Measurements from ENCODE around the gene SLX4IP. TPM values are rescaled to one million over a fixed set of nuclear protein-coding genes. Genes with fewer than 3 reads are reported as not detected.
A peak's percentile ranks its signal among the peaks of the same experiment; 100 is the strongest.
"Not testable (repeated sequence)": the region's sequence is repeated elsewhere in the genome, so short reads cannot be mapped to it uniquely, and the experiment has no call there.

The SLX4IP gene
- total RNA-seq, 2 experiments from 2014 or later = 8.8 to 8.9 TPM

DNA sequence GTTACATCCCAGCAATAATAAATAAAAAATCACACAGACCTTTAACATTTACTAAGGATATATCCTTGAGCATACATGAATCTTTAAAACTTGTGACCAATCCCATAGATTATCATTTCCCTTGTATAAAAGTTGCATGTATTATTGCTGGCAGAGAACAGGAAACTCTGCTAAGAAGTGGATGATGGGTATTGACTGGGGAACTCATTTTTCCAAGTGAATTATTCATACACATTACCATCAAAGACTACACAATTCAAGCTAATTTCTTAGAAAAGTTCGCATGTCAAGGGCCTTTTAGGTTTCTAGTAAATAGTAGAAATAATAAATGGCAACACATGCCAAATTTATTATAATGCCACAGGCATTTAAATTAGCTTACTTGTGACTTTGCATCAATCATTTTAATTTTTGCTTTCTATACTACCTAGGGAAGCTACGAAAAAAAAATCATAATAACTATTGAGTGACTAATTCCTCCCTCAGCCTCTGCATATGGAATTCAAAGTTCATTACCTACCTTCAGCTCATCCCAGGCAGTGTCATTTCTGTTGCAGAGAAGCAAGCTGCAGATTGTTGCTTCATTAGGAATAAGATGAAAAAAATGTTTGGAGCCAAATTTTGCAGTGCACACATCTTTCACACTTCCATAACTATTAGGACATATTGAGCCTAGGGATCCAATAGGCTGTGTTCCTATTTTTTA lies 26.8 kb upstream of the SLX4IP start:
- Mint-ChIP-seq H3K36me3 (ENCODE audit: low read depth) (no peaks in the 10 kb centered on the region), H3K27me3 (ENCODE audit: low read depth) (no peaks in the 10 kb centered on the region), H3K4me1 (ENCODE audit: low read depth) (peaks cover 3% of the 10 kb centered on the region), H3K4me3 (no peak overlapping the region), H3K9me3 (ENCODE audit: insufficient read depth) (no peaks in the 10 kb centered on the region), H3K27ac (no peak overlapping the region)
- POLR2A ChIA-PET = no interaction called here
- ATAC-seq (no peak), DNase-seq (no peak)
- CTCF ChIA-PET = no interaction called here

DNA sequence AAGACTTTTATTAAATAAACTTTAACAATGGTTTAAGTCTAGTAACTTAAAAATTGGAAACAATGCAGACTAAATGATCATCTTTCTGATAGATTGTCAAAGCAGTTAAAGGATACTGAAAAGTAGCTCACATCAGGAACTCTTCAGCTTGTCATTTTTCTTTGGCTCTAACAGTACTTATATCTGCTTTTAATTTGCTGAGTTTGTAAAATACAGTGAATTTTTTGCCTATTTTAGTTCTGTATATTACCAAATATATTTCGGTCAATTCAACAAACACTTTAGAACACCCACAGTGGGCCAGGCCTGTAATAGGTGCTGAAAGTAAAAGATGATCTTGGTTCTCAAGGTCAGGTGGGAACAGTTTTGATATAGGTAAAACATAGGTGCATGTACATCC lies 23.4 kb upstream of the SLX4IP start:
- CTCF ChIA-PET = interaction anchor here (1.1 to 1.3 kb wide), 2 partner anchors 15 to 125 kb away, joined by 3 to 6 read pairs; no protein-coding TSS in a partner anchor
- Mint-ChIP-seq H3K4me1 (ENCODE audit: low read depth) (no peaks in the 10 kb centered on the region), H3K36me3 (ENCODE audit: low read depth) (peaks cover 7% of the 10 kb centered on the region), H3K4me3 (no peak overlapping the region), H3K27me3 (ENCODE audit: low read depth) (no peaks in the 10 kb centered on the region), H3K27ac (no peak overlapping the region), H3K9me3 (ENCODE audit: insufficient read depth) (no peaks in the 10 kb centered on the region)
- POLR2A ChIA-PET = no interaction called here
- ATAC-seq = no peak
- DNase-seq = no peak

DNA sequence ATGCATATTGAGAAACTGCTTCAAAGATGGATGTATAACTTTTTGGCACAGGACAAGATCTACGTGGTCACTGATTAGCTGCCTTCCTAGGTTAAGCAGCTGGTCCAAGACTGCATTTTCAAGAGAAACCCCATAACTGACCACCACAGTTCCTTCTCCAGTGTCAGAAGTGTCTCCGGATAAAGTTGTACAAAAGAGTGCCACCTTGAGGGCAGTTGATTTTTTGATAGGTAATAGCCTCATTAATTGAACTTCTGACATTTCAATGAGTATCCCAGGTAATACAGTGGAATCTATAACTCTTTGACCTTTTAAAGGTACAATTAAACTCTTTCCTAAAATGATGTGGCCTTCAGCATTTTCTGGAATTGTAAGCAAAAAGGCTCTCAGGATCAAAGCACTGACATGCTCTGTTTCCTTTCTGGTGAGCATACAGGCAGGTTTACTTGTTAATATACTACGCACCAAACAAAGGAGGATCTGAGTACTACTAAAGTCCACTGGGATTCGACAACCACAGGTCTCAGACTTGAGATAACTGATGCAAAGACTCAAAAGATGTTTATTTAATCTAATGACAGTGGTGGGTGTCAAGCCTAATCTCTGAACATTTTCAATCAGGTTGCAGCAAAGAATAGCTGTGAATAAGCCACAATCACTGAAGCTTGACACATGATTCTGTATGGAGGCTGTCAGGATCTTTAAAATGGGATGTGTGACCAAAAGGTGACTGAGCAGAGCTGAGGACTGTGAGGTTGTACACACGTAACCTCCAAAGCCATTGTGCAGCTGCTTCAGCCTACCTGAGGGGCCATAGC lies 22.3 kb upstream of the SLX4IP start:
- Mint-ChIP-seq H3K36me3 (ENCODE audit: low read depth) (peaks cover 10% of the 10 kb centered on the region), H3K9me3 (ENCODE audit: insufficient read depth) (no peaks in the 10 kb centered on the region), H3K27ac (no peak overlapping the region), H3K4me3 (no peak overlapping the region), H3K27me3 (ENCODE audit: low read depth) (no peaks in the 10 kb centered on the region), H3K4me1 (ENCODE audit: low read depth) (peaks cover 3% of the 10 kb centered on the region)
- CTCF ChIA-PET = interaction anchor here (0.6 to 4.4 kb wide), 4 partner anchors 10 to 435 kb away, joined by 3 to 26 read pairs (median 4); no protein-coding TSS in a partner anchor
- POLR2A ChIA-PET = no interaction called here
- DNase-seq (no peak), ATAC-seq (no peak)

DNA sequence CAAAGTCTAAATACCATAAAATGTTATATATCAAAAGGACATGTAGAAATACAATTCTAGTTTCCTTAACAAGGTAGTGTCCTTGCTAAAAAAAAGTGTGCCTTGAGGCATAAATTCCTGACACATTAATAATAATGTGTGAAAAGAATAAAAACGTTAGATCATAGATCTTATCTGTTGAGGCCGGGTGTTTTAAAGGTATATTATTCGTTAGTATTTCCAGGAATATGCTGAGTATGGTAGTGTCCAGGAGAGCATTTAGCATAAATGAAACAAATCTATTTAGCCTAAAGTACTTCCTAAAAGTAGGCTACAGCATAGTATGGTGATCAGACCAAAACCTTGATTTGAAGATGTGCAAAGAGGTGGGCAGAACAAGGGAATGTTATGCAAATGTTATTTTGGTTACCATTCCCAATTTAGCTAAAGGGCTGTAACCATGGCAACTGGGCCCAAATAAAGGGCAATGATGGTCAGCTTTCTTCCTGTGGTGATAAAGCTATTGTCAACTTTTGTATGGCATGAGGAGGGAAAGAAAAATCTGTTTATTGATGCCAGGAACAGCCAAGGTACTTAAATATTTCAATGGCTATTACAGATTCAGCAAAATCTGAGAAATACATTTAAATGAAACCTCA lies 20.0 kb upstream of the SLX4IP start:
- ChIA-PET CTCF (interaction anchor here (4.4 kb wide), 1 partner anchor 12 kb away, joined by 26 read pairs; no protein-coding TSS in a partner anchor), POLR2A (no interaction called here)
- H3K36me3 Mint-ChIP-seq (ENCODE audit: low read depth) = peaks cover 14% of the 10 kb centered on the region
- H3K9me3 Mint-ChIP-seq (ENCODE audit: insufficient read depth) = no peaks in the 10 kb centered on the region
- peaks cover 3% of the 10 kb centered on the region for H3K4me1 Mint-ChIP-seq (ENCODE audit: low read depth)
- no peak overlapping the region for H3K27ac Mint-ChIP-seq
- ATAC-seq (no peak), DNase-seq (no peak)
- H3K4me3 Mint-ChIP-seq = no peak overlapping the region
- H3K27me3 Mint-ChIP-seq (ENCODE audit: low read depth) = no peaks in the 10 kb centered on the region

DNA sequence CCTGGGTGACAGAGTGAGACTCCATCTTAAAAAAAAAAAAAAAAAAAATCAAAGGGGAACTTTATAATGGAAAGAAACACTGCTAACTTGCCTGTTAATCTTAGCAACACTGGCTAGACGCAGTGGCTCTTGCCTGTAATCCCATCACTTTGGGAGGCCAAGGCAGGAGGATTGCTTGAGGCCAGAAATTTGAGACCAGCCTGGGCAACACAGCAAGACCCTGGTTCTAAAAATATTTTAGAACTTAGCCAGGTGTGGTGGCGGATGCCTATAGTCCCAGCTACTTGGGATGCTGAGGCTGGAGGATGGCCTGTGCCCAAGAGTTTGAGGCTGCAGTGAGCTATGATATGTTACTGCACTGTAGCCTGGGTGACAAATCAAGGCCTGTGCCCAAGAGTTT lies 17.9 kb upstream of the SLX4IP start:
- H3K27me3 Mint-ChIP-seq (ENCODE audit: low read depth); ATAC-seq; H3K9me3 Mint-ChIP-seq (ENCODE audit: insufficient read depth); DNase-seq; H3K27ac Mint-ChIP-seq; H3K4me1 Mint-ChIP-seq (ENCODE audit: low read depth); POLR2A ChIA-PET; H3K4me3 Mint-ChIP-seq; CTCF ChIA-PET: not testable (repeated sequence)
- peaks cover 15% of the 10 kb centered on the region for H3K36me3 Mint-ChIP-seq (ENCODE audit: low read depth)

DNA sequence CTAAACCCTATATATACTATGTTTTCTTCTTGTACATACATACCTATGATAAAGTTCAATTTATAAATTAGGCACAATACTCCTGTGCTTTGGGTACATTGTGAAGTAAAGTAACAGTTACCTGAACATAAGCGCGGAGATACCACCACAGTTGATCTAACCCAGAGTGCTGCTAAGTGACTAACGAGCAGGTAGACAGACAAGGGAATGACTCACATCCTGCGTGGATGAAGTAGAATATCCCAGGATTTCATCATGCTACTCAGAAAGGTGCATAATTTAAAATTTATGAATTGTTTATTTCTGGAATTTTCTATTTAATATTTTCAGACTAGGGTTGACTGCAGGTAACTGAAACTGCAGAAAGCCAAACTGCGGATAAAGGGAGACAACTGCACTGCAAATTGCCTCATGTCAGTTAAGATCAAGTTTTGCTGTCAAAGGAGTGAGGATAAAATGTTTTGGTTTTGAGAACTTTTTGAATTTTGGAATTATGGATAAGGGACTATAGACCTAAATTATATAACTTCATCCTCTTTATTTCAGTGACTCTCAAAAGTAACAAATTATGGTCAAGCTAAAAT lies 15.5 kb upstream of the SLX4IP start:
- ChIA-PET POLR2A (no interaction called here), CTCF (no interaction called here)
- Mint-ChIP-seq H3K27ac (no peak overlapping the region), H3K36me3 (ENCODE audit: low read depth) (peaks cover 17% of the 10 kb centered on the region), H3K4me1 (ENCODE audit: low read depth) (peaks cover 3% of the 10 kb centered on the region), H3K9me3 (ENCODE audit: insufficient read depth) (no peaks in the 10 kb centered on the region), H3K27me3 (ENCODE audit: low read depth) (no peaks in the 10 kb centered on the region), H3K4me3 (no peak overlapping the region)
- DNase-seq (no peak), ATAC-seq (no peak)

DNA sequence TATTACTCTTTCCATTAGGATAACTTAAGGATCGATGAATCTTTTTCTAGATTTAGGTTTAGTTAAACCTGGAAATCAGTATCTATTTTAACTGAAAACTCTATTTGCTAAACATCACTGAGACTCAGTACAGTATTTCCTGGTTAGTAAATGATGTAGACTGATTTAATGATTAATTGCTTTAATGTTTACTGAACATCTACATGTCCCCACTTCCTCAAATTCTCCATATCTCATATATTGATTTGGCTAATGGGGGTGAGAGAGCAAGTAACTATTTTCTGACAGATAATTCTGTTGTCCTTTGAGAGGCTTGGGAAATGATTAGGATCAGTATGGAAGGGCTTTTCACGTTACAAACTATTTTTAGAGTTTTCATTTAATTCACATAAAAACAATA lies 11.4 kb upstream of the SLX4IP start:
- H3K4me3 Mint-ChIP-seq = no peak overlapping the region
- H3K36me3 Mint-ChIP-seq (ENCODE audit: low read depth) = peaks cover 9% of the 10 kb centered on the region
- ATAC-seq = no peak
- DNase-seq = no peak
- no peaks in the 10 kb centered on the region for H3K9me3 Mint-ChIP-seq (ENCODE audit: insufficient read depth)
- H3K27me3 Mint-ChIP-seq (ENCODE audit: low read depth) = no peaks in the 10 kb centered on the region
- peaks cover 9% of the 10 kb centered on the region for H3K4me1 Mint-ChIP-seq (ENCODE audit: low read depth)
- ChIA-PET POLR2A (no interaction called here), CTCF (interaction anchor here (1.4 kb wide), 1 partner anchor 445 kb away, joined by 6 read pairs; no protein-coding TSS in a partner anchor)
- H3K27ac Mint-ChIP-seq = no peak overlapping the region

DNA sequence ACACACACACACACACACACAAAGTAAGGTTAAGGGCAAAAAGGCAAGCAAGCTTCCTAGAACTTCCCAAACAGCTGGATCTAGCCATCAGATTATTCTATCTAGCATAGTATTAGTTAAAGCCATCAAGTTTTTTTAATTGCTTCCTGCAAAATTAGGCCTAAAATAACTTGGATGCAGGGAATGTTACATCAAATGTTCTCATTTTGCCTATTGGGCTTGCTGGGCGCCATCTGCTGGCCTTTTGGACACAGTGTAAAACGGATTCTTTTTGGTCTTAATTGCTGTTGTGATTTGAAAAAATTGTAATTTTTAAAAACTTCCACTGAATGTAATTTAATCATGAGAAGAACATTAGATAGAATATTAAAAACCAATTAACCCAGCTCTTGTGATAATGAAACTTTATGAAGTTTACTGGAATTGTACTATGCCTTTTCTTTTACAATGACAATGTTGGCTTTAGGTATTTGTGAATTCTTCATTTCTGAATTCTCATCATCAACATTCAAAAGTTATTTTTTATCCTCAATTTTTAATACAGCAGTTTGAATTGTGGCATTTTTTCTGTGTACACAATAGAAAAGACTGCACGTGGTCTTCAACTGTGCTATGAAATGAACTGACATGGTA lies 7.9 kb upstream of the SLX4IP start:
- ChIA-PET POLR2A (no interaction called here), CTCF (interaction anchor here (0.7 to 4.8 kb wide), 30 partner anchors 9 to 810 kb away, joined by 3 to 35 read pairs (median 4); partner anchors contain the start of gene JAG1)
- Mint-ChIP-seq H3K4me1 (ENCODE audit: low read depth) (peaks cover 28% of the 10 kb centered on the region), H3K9me3 (ENCODE audit: insufficient read depth) (no peaks in the 10 kb centered on the region), H3K36me3 (ENCODE audit: low read depth) (peaks cover 5% of the 10 kb centered on the region), H3K27me3 (ENCODE audit: low read depth) (no peaks in the 10 kb centered on the region), H3K27ac (no peak overlapping the region), H3K4me3 (no peak overlapping the region)
- DNase-seq (peak; percentile 60), ATAC-seq (no peak)

DNA sequence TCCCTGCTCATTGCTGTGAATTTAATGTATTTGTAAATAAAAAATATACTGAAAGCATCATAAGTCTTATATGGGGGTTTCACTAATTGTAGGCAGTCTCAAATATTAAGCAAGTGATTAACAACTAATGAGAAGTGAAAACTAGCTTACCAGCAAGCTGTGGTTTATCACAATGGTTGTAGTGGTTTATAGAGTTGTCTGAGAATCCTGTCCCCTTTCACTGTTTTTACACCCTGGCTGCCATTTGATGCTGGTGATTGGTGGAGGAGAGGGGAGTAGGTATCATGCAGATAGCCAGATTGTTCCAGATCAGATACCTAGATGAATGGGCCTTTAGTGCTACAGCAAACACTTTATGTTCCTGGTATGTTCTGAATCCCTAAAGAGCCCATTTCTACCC lies 7.1 kb upstream of the SLX4IP start:
- H3K4me1 Mint-ChIP-seq (ENCODE audit: low read depth) = peaks cover 30% of the 10 kb centered on the region
- peaks cover 5% of the 10 kb centered on the region for H3K36me3 Mint-ChIP-seq (ENCODE audit: low read depth)
- no peak overlapping the region for H3K4me3 Mint-ChIP-seq
- CTCF ChIA-PET = interaction anchor here (1.1 to 4.8 kb wide), 8 partner anchors 9 to 449 kb away, joined by 3 to 35 read pairs (median 5); no protein-coding TSS in a partner anchor
- no peaks in the 10 kb centered on the region for H3K9me3 Mint-ChIP-seq (ENCODE audit: insufficient read depth)
- no peaks in the 10 kb centered on the region for H3K27me3 Mint-ChIP-seq (ENCODE audit: low read depth)
- ATAC-seq = no peak
- no peak overlapping the region for H3K27ac Mint-ChIP-seq
- POLR2A ChIA-PET = no interaction called here
- DNase-seq = no peak

DNA sequence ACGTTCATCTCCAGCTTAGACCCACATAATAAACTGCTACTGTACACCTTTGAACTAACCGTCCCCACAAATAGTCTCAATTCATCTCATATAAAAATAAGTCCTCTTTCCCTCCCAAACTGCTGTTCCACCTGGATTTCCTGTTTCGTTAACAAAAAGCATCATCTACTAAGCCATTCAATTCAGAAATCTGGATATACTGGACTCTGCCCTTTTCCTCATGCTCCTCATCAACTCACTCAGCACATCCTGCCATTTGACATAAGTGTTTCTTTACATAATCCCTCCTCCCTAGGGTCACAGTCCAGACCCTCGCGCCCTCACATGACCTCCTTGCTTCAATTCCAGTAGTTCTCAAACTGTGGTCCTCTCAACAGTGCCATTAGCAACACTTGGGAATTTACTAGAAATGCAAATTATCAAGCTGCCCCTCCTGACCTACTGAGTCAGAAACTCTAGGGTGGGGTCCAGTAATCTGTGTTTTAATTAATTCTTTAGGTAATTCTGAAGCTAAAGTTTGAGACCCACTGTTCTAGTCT lies 5.6 kb upstream of the SLX4IP start:
- ATAC-seq (no peak), DNase-seq (no peak)
- ChIA-PET POLR2A (no interaction called here), CTCF (interaction anchor here (1.6 kb wide), 1 partner anchor 451 kb away, joined by 7 read pairs; no protein-coding TSS in a partner anchor)
- Mint-ChIP-seq H3K36me3 (ENCODE audit: low read depth) (peaks cover 5% of the 10 kb centered on the region), H3K27ac (no peak overlapping the region), H3K9me3 (ENCODE audit: insufficient read depth) (no peaks in the 10 kb centered on the region), H3K4me1 (ENCODE audit: low read depth) (peaks cover 34% of the 10 kb centered on the region), H3K4me3 (no peak overlapping the region), H3K27me3 (ENCODE audit: low read depth) (no peaks in the 10 kb centered on the region)

DNA sequence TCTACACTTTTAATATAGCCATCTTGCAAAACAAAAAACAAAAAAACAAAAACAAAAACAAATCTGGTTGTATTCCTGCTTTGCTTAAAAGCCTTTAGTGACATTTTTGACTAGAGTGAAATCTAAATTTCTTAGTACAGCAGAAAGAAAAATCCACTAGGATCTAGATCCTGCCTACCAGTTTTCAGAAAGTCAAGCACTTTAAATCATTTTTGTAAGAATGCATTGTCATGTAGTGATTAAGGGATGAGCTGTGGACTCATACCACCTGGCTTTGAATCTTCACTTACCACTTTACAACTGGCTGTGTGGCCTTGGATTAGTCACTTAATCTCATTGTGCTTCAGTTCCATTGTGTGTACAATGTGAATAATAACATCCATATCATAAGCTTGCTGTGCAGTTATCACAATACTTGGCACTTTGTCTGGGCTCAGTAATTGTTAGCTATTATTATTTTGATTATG lies 5.1 kb upstream of the SLX4IP start:
- no peak overlapping the region for H3K27ac Mint-ChIP-seq
- H3K4me3 Mint-ChIP-seq = no peak overlapping the region
- no peak for ATAC-seq

More for the DNA sequence above, 5.1 kb upstream of the SLX4IP start:
- Mint-ChIP-seq H3K36me3 (ENCODE audit: low read depth) (peaks cover 5% of the 10 kb centered on the region), H3K4me1 (ENCODE audit: low read depth) (peaks cover 34% of the 10 kb centered on the region), H3K9me3 (ENCODE audit: insufficient read depth) (no peaks in the 10 kb centered on the region), H3K27me3 (ENCODE audit: low read depth) (no peaks in the 10 kb centered on the region)
- POLR2A ChIA-PET = no interaction called here
- CTCF ChIA-PET = interaction anchor here (1.0 to 1.6 kb wide), 2 partner anchors 113 to 452 kb away, joined by 3 to 7 read pairs; no protein-coding TSS in a partner anchor
- no peak for DNase-seq
